ENCODE data around the gene KHNYN.
"Not testable (repeated sequence)": the region's sequence is repeated elsewhere in the genome, so short reads cannot be mapped to it uniquely, and the experiment has no call there.

The KHNYN gene

DNA sequence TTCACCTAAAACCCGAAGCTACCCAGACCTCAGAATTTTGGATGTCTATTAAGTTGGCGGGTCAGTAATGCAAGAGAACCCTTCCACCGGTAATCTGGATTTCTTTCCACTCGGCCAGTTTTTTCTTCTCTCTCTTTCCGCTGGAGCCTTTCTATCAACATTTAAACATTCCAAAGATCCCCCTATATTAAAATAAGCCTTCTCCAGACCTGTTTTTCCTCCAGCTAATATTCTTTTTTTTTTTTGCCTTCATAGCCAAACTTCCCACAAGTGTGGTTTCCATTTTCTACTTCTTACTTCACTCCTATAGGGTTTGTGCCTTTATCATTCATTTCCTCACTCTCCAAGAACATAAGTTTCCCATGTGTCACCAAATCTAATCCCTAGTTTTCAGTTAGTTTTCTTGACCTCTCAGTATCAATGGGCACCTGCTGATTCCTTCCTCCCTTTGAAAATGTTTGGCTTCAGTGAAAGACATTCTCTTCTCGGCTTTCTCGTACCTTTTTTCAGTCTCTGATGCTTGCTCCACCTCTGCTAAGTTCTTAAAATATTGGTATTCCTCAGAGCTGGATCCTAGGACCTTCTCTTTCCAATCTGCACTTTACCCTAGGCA lies 13.4 kb downstream of the KHNYN start:
- peaks cover 9% of the 10 kb centered on the region for H3K79me1 ChIP-seq (ENCODE audit: low read length)
- DNase-seq, result peak in 1 of 2 donors; percentile 32
- H3K9ac ChIP-seq (ENCODE audit: low read length), result peak overlapping the region; percentile 84
- H3K4me1 ChIP-seq (ENCODE audit: control insufficient read depth in 1 of 2, insufficient read depth in 2 of 2, low read length in 2 of 2), result peaks cover 4 to 6% of the 10 kb centered on the region in 2 experiments
- no peaks in the 10 kb centered on the region for H3K9me3 ChIP-seq (ENCODE audit: insufficient read depth, low read depth, low read length)
- no peak overlapping the region for H2AK5ac ChIP-seq (ENCODE audit: low read length)
- no peak overlapping the region for H3K4me3 ChIP-seq (ENCODE audit: low read depth, low read length)
- no peak overlapping the region for H2AFZ ChIP-seq (ENCODE audit: insufficient read depth, low read length, poor library complexity)
- no CpG with 5 or more reads among the region's 7 CpGs for WGBS (ENCODE audit: extremely low coverage, insufficient coverage, insufficient read length)
- no peak overlapping the region for H3K4ac ChIP-seq (ENCODE audit: low read depth, low read length)
- H4K8ac ChIP-seq (ENCODE audit: low read depth, low read length), result peak overlapping the region; percentile 62
- no peak overlapping the region for H3K18ac ChIP-seq (ENCODE audit: low read length)
- H3K27ac ChIP-seq (ENCODE audit: low read depth, low read length), result peak overlapping the region; percentile 34
- H2BK5ac ChIP-seq (ENCODE audit: low read depth, low read length, poor library complexity), result no peak overlapping the region
- H4K91ac ChIP-seq (ENCODE audit: low read depth, low read length), result no peak overlapping the region
- no peak overlapping the region for H3K14ac ChIP-seq (ENCODE audit: low read length)
- peaks cover 16 to 25% of the 10 kb centered on the region in 2 experiments for H3K36me3 ChIP-seq (ENCODE audit: control insufficient read depth in 1 of 2, insufficient read depth in 2 of 2, low read length in 2 of 2)
- no peaks in the 10 kb centered on the region for H3K27me3 ChIP-seq (ENCODE audit: insufficient read depth, low read length)
- no peak overlapping the region for H4K12ac ChIP-seq (ENCODE audit: low read depth, low read length)
- no peak overlapping the region for H2BK120ac ChIP-seq (ENCODE audit: insufficient read depth, low read length, poor library complexity)
- H3K79me2 ChIP-seq (ENCODE audit: control insufficient read depth, insufficient read depth, low read length, poor library complexity), result peaks cover 6% of the 10 kb centered on the region
- H3K4me2 ChIP-seq (ENCODE audit: low read length), result peak overlapping the region; percentile 60
- H3K23ac ChIP-seq (ENCODE audit: low read length), result no peak overlapping the region
- H2BK12ac ChIP-seq (ENCODE audit: low read length), result no peak overlapping the region

GRCh38 chr14:24450828-24451227 lies 21.1 kb downstream of the KHNYN start:
- H3K9me3 ChIP-seq (ENCODE audit: insufficient read depth, low read depth, low read length); H3K4me3 ChIP-seq (ENCODE audit: low read depth, low read length); H3K27ac ChIP-seq (ENCODE audit: low read depth, low read length); H4K8ac ChIP-seq (ENCODE audit: low read depth, low read length); H3K4me1 ChIP-seq (ENCODE audit: control insufficient read depth in 1 of 2, insufficient read depth in 2 of 2, low read length in 2 of 2); H3K4me2 ChIP-seq (ENCODE audit: low read length); H3K14ac ChIP-seq (ENCODE audit: low read length); H3K79me1 ChIP-seq (ENCODE audit: low read length); H3K36me3 ChIP-seq (ENCODE audit: control insufficient read depth in 1 of 2, insufficient read depth in 2 of 2, low read length in 2 of 2); H3K18ac ChIP-seq (ENCODE audit: low read length); DNase-seq; H2AFZ ChIP-seq (ENCODE audit: insufficient read depth, low read length, poor library complexity); H2BK5ac ChIP-seq (ENCODE audit: low read depth, low read length, poor library complexity); H3K4ac ChIP-seq (ENCODE audit: low read depth, low read length); H3K79me2 ChIP-seq (ENCODE audit: control insufficient read depth, insufficient read depth, low read length, poor library complexity); H3K23ac ChIP-seq (ENCODE audit: low read length); H3K9ac ChIP-seq (ENCODE audit: low read length); H2BK12ac ChIP-seq (ENCODE audit: low read length); H2AK5ac ChIP-seq (ENCODE audit: low read length); H3K27me3 ChIP-seq (ENCODE audit: insufficient read depth, low read length); H4K91ac ChIP-seq (ENCODE audit: low read depth, low read length); H4K12ac ChIP-seq (ENCODE audit: low read depth, low read length); H2BK120ac ChIP-seq (ENCODE audit: insufficient read depth, low read length, poor library complexity): not testable (repeated sequence)
- no CpG with 5 or more reads among the region's 2 CpGs for WGBS (ENCODE audit: extremely low coverage, insufficient coverage, insufficient read length)

- Histone ChIP-seq H3K27ac (ENCODE audit: low read depth, low read length) (no peak overlapping the region), H3K4ac (ENCODE audit: low read depth, low read length) (no peak overlapping the region), H2BK120ac (ENCODE audit: insufficient read depth, low read length, poor library complexity) (no peak overlapping the region), H2AFZ (ENCODE audit: insufficient read depth, low read length, poor library complexity) (no peak overlapping the region), H3K79me2 (ENCODE audit: control insufficient read depth, insufficient read depth, low read length, poor library complexity) (no peaks in the 10 kb centered on the region), H3K9me3 (ENCODE audit: insufficient read depth, low read depth, low read length) (peaks cover 6% of the 10 kb centered on the region), H3K4me3 (ENCODE audit: low read depth, low read length) (no peak overlapping the region), H3K4me2 (ENCODE audit: low read length) (no peak overlapping the region), H2BK5ac (ENCODE audit: low read depth, low read length, poor library complexity) (no peak overlapping the region), H3K79me1 (ENCODE audit: low read length) (no peaks in the 10 kb centered on the region), H3K36me3 (ENCODE audit: control insufficient read depth in 1 of 2, insufficient read depth in 2 of 2, low read length in 2 of 2) (peaks cover 1 to 5% of the 10 kb centered on the region in 2 experiments), H3K18ac (ENCODE audit: low read length) (no peak overlapping the region), H4K12ac (ENCODE audit: low read depth, low read length) (no peak overlapping the region), H3K14ac (ENCODE audit: low read length) (no peak overlapping the region), H4K91ac (ENCODE audit: low read depth, low read length) (no peak overlapping the region), H3K4me1 (ENCODE audit: control insufficient read depth in 1 of 2, insufficient read depth in 2 of 2, low read length in 2 of 2) (no peaks in the 10 kb centered on the region), H3K27me3 (ENCODE audit: insufficient read depth, low read length) (no peaks in the 10 kb centered on the region), H2BK12ac (ENCODE audit: low read length) (no peak overlapping the region), H2AK5ac (ENCODE audit: low read length) (no peak overlapping the region), H3K23ac (ENCODE audit: low read length) (no peak overlapping the region), H3K9ac (ENCODE audit: low read length) (no peak overlapping the region), H4K8ac (ENCODE audit: low read depth, low read length) (no peak overlapping the region)
- no peak for DNase-seq
These were observed 27.2 kb downstream of the KHNYN start for GRCh38 chr14:24456980-24457379.

DNA sequence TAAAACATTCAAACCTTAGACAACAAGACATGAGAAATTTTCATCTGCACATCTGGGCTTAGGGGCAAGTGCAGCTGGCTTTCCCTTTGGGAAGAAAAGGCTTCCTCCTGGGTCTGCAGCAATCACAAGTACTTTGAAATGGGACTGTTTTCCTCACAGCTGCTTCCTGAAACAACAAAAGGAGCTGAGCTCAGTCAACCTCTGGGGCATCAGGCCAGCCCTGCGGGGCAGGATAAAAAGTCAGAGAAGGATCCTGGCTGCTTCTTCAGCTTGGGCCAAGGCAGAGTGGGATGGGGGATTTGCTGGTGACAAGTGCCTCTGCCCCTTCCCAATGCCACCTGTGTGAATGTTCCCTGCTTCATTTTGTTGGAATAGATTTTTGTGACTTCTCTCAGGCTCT lies 29.0 kb downstream of the KHNYN start:
- Histone ChIP-seq H3K36me3 (ENCODE audit: control insufficient read depth in 1 of 2, insufficient read depth in 2 of 2, low read length in 2 of 2) (peaks cover under 1 to 1% of the 10 kb centered on the region in 2 experiments), H3K18ac (ENCODE audit: low read length) (no peak overlapping the region), H3K27ac (ENCODE audit: low read depth, low read length) (no peak overlapping the region), H2BK12ac (ENCODE audit: low read length) (no peak overlapping the region), H2BK5ac (ENCODE audit: low read depth, low read length, poor library complexity) (no peak overlapping the region), H2AK5ac (ENCODE audit: low read length) (no peak overlapping the region), H3K4me2 (ENCODE audit: low read length) (no peak overlapping the region), H3K23ac (ENCODE audit: low read length) (no peak overlapping the region), H4K91ac (ENCODE audit: low read depth, low read length) (no peak overlapping the region), H2AFZ (ENCODE audit: insufficient read depth, low read length, poor library complexity) (no peak overlapping the region), H3K4me3 (ENCODE audit: low read depth, low read length) (no peak overlapping the region), H2BK120ac (ENCODE audit: insufficient read depth, low read length, poor library complexity) (no peak overlapping the region), H3K27me3 (ENCODE audit: insufficient read depth, low read length) (no peaks in the 10 kb centered on the region), H3K9ac (ENCODE audit: low read length) (no peak overlapping the region), H3K4me1 (ENCODE audit: control insufficient read depth in 1 of 2, insufficient read depth in 2 of 2, low read length in 2 of 2) (no peaks in the 10 kb centered on the region), H3K9me3 (ENCODE audit: insufficient read depth, low read depth, low read length) (peaks cover 3% of the 10 kb centered on the region), H3K79me1 (ENCODE audit: low read length) (no peaks in the 10 kb centered on the region), H3K4ac (ENCODE audit: low read depth, low read length) (no peak overlapping the region), H4K8ac (ENCODE audit: low read depth, low read length) (no peak overlapping the region), H4K12ac (ENCODE audit: low read depth, low read length) (no peak overlapping the region), H3K79me2 (ENCODE audit: control insufficient read depth, insufficient read depth, low read length, poor library complexity) (no peaks in the 10 kb centered on the region), H3K14ac (ENCODE audit: low read length) (no peak overlapping the region)
- no peak for DNase-seq
- no CpG with 5 or more reads among the region's 1 CpG for WGBS (ENCODE audit: extremely low coverage, insufficient coverage, insufficient read length)
